Globus pallidus (tissue), 1 donor: ENCODE data around the gene CCDC12.

ENCODE experiments used
- DNase-seq: peaks from one replicate; pipeline ENCODE4 v3.0.0-alpha.2; 2015; ENCODE audit warnings: low spot score

CCDC12 gene

DNA sequence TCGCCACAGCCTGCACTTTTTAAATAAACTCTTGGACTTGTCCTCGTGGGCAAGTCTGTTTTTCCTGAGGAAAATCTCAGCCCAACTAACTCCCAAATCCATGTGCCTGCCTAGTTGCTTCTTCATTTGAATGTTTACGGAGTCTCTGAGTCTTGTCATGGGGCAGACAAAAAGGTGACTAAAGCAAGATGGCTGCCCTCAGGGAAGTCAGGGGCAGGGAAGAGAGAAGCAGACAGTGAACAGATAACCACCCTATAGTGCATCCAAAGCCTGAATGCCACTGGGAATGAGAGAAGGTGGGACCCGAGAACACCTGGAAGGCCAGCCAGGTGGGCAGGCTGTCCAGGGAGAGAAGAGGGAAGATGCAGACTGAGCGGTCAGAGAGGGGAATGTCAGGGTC, 21.4 kb downstream of the CCDC12 start:
- no peak for DNase-seq

DNA sequence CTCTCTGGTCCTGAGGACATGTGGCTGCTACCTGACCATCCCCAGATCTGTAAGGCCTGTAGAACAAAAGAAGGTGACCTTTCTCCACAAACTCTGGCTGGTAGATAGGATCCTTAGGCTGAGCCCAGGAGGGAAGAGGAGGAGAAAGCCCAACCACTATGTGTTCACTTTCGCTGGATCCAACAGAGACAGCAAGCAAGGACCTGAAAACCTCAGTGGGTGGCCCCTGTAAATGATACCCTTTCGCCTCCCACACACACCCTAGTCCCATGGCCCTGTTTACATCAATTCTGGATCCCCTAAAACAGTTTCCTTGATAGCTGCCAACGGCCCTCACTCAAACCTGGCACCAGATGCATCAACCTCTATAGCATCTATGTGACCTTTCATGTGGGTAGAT, 22.4 kb downstream of the CCDC12 start:
- DNase-seq, result no peak

DNA sequence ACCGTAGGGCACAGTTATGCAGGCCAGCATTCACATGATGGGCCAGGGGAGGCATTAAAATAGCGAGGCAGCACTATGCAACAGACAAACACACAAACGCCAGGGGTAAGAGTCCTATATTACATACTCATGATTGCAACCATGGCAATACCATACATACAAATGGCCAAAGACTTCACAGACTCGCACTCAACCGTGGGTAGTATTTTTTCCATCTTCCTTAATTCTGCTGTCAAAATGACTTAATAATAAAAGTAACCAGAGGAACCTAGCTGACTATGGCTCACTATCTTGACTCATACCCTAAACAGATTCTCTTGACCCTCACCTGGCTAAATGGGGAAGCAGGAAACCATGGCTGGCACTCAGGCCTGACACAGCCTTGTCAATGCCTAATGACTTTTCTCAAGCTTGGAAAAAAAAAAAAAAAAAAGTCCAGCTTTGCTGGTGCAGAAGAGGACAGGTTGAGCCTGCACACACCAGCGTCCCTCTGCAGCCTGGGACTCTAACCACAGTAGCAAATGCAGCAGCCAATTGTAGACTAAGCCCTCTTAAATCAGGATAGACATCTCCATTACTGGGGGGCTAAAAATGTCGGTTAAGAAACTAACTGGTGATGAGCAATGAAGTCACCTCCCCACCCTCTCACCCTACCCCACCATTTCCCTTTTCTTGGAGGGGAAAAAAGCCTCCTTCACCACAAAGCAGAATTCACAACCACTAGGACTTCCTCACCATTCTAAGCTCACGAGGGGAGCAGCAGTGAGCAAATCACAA, 23.1 kb downstream of the CCDC12 start:
- DNase-seq, result no peak

DNA sequence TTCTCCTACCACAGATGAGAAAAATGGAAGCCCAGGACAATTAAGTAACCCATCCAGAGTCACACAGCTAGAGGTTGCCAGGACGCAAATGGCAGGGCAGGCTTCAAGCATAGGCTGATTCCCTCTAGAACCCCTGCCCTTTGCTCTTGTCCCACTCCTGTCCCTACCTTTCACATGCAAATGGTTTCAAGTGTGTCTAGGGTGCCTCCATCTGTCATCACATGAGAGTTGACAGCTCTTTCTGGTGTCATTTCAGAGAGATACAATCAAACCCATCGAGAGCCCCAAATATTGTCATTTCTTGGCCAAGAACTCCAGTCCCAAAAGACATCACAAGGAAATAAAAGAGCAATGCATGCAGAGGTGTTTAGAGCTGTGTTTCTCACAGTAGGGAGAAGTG, 23.7 kb downstream of the CCDC12 start:
- DNase-seq, result no peak

DNA sequence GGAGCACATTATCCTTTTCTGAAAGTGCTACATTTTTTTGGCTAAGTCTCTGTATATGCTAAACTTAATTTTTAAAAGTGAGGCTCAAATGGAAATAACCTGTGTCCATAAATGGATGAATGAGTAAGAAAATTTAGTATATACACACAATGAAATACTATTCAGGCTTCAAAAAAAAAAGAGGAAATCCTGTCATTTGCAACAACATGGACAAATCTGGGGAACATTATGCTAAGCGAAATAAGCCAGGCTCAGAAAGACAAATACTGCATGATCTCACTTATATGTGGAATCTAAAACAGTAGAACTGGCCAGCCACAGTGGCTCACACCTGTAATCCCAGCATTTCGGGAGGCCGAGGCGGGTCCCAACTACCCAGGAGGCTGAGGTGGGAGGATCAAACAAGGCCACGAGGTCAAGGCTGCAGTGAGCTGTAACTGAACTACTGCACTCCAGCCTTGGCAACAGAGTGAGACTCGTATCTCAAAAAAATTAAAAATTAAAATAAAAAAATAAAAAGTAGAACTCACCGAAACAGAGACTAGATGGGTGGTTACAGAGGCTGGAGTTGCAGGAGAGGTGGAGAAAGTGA, 25.8 kb downstream of the CCDC12 start:
- no peak for DNase-seq

DNA sequence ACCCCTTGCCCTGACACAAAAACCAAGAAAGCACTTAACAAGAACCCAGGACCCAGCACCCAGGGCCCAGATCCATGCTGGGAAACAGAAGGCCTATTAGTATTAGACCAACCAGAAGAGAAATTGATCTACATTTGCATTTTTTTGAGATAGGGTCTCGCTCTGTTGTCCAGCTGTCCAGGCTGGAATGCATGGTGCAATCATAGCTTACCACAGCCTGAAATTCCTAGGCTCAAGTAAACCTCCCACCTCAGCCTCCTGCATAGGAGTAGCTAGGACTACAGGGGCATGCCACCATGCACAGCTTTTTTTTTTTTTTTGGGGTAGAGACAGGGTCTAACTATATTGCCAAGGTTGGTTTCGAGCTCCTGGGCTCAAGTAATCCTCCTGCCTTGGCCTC, 26.4 kb downstream of the CCDC12 start:
- DNase-seq, result no peak

DNA sequence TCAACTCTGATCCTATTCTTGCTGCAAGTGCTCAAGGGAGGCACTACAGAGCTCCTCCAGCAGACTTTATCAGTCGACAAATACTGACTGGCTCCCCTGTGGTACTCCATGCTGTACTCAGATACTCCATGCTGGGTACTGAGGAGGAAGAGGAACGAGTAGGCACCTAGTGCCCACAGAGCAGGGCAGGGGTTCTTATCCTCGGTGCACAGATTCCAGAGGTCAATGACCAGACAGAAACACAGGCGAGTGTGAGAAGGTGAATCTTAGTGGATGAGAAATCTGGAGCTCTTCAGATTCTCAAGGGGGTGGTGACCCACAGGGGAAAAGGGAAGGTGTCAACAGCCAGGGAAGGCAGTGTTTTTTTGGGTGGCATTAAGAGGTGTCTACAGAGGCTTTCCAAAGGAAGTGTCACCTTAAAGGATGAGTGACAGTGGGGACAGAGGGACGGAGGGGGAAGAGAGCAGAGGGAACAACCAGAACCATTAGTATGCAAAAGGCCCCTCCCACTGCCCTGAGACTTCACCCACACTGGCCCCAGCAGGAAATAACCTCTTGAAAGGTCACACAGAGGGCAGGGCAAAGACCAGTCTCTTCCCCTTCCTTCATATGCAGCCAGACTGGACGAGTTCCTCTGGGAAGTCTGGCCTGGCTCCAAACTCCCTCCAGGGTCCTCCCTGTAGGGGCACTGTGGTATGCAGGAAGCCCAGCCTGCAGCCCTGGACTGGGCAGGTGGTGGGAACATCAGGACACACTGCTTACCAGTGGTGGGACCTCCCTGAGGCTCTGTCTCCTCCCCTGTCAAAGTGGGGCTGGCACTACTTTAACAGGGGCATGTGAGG, 27.5 kb downstream of the CCDC12 start:
- no peak for DNase-seq

DNA sequence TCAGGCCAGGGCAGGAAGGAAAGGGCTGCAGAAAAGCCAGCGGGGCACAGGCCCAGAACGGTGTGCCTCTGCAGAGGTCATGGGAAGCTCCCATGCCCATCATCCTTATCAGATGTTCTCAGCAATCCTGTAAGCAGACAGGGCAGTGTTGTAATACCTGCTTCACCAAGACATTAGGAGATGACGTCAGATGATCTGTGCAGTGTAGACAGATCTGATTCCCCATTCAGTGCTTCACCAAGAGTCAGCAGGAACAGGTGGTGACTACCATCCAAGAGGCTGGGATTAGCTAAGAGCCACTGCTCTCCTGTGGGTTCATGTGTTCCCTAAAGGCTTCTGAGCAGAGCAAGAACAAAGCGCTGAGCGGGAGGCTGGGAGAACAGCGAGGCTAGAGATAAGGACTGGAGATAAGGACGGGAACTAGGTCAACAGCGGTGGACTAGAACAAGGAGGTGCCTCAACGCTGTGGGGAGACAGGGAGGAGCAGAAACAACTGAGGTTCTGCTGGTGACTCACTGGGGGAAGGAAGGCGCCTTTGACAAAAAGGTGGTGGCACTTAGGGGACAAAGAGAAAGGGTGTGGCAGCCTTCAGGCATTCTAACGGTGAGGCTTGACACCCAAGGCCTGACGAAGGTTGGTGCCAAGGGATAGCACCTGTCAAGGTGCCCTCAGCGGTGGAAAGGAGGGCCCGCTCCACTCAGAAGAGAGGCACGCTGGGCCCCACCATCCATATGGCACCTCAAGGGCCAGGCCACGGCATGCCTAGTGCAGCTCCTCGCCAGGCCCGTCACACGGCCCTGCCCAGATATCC, 28.4 kb downstream of the CCDC12 start:
- DNase-seq, result no peak

DNA sequence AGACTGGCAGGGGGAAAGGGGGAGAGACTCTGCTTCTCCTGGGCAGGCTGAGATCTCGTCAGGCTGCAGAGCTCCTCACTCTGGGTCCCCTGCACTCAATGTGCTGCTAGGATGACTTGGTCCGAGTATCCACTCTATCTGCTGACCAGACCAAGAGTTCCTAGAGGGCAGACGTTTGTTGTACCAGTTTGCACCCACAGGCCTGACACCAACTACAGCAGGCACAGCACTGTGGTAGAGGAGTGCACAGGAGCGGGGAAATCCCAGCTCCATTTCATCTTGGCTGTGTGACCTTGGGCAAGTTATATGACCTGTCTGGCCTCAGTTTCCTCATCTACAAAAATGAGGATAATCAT, 29.0 kb downstream of the CCDC12 start:
- DNase-seq, result no peak

DNA sequence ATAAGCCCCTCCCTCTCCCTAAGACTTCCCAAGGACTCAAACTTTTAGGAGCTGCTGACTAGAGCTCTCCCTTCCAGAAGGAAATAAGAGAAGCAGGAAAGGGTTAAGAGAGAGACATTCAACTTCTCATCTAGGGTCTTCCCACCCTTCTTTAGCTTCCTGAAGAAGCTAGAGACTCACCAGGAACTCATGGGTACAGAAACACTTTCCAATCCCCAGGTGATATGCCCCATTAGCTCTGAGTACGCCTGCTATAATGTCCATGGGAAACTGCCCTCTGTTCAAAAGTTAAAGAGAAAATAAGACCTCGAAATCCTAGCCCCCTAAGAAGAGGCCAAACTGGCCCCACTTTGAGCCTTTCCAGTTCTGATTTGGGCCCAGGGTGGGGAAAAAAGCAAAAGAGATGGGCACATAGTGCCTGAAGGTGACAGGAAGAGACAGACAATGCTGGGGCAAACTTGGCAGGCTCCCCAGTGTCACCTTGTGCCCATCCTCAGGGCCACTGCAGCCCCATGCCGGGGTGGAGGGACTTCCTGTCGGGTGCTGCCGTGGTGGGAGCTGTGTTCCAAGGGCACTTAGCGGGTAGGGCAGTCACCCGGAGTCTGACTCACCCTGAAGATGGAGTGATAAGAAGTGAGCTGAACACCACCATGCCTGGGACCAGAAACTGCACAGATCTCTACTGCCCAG, 29.5 kb downstream of the CCDC12 start:
- DNase-seq, result no peak

DNA sequence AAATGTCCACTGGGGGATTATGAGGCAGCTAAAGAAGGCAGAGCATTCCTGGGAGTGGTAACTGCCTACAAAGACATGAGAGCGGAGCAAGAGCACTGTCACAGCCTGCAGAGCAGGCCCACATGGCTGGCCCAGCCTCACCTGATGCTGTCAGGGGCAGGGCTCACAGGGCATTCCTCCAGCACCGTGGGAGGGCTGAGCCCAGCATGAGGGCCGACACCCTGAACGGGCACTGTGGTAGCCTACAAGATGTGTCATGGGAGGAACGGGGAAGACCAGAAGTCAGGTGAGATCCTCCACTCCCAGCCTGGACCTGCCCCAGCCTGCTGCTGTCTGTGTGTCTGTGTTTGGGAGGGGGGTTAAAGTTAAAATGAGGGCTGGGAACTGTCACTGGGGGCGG, 30.1 kb downstream of the CCDC12 start:
- no peak for DNase-seq

DNA sequence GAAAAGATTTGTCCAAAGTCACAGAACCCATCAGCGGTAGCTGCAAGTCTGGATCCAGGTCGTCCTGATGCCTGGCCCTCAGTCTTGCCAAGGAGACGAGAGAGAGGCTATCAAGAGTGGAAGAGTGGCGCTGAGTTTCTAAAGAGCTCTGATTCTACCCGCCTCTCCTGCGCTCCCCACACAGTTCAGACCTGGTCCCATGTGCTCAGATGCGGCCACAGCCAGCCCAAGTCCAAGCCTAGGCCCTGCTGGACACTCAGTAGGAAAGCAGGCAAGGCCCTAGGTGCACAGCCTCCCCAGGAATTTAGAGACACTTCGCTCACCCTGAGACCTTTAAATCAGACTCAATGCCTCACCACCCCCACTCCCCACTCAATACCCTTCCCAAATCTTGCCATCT, 32.4 kb downstream of the CCDC12 start:
- no peak for DNase-seq

DNA sequence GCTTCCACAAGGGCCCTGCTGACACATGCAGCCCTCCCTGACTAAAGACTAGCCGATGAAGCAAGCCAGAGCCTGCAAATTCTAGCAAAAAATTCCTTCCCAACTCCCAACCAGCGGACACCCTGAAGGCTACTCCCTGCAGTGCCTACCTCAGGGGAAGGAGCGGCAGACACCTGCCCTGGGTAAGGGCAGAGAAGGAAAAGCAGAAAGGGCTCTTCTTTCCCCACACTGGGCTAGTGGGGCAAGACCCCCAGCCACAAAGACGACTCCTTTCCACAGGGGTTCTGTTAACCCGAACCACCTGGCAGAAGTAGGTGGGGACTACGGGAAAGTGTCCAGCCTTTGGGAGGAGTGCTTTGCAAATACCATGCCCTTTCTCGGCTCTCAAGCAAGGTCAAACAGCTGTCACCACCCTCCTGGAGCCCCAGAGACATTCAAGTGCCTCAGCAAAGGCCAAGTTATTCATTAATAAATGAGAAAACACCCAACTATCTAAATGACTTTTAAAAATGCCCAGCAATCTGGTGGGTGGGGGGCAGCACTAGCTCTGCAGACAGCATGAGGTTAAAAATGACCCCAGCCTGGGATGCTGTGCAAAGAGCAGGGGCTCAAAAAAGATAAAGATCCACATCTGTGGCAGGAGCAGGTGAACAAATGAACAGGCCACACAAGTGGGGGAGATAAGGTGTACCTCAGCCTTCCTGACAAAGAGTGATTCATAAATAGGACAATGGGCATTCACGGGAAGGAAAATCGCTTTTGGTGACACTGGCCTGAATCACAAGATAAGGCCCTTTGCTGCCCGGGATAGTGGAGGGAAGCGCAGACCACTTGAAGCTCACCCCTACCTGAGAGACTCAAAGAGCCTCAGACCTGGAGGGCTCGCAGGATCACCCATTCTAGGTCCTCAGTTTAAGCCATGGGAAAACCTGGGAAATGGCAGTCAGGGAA, 33.0 kb downstream of the CCDC12 start:
- DNase-seq, result no peak

DNA sequence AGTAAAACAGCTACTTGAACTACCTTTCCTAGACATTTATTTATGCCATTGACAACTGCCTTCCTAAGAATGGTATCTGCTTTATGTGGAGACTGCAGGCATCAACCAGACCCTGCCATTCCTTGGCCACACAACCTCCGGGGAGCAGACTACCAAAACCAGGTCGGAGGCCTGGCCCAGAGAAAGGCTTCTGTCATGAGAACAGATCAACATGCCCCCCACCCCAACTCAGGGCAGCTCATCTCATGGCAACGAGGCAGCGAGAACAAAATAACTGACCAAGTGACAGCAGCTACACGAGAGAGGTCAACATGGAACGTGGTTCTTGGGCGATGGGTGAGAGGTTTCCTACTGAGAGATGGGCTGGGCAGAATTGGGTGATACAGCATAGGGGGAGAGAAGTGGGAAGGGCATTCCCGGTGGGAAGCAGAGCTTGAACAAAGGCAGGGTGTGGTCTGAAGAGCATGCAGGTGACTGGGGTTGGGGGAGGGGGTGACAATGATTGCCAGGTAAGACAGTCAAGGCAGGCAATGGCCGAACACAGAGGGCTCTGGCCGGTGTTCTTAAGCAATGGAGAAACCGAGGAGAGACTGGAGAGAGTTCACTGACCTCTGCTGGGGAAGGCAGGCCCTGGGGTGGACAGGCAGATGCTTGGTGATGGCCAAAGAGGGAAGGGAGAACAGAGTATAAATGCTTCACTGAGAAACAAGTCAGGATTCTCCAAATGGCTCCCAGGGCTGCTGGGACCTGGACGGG, 33.9 kb downstream of the CCDC12 start:
- DNase-seq, result no peak

DNA sequence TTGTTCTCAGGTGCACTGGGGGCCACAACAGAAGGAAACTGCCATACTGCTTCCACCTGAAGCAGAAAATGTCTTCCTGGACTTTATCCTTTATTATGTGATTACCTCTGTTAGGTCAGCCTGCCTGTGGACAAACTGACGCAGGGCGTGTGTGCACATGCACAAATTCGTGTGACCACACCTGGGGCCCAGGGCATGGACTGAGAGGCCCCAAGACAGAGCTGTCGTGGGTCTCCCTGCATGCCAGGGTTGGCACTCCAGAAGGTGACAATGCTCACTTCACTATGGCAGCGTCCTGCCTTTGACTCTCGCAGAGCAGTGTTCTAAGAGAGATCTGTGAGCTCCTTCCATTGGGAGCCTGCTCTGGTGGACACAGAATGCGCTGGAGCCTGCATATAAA, 34.5 kb downstream of the CCDC12 start:
- no peak for DNase-seq

DNA sequence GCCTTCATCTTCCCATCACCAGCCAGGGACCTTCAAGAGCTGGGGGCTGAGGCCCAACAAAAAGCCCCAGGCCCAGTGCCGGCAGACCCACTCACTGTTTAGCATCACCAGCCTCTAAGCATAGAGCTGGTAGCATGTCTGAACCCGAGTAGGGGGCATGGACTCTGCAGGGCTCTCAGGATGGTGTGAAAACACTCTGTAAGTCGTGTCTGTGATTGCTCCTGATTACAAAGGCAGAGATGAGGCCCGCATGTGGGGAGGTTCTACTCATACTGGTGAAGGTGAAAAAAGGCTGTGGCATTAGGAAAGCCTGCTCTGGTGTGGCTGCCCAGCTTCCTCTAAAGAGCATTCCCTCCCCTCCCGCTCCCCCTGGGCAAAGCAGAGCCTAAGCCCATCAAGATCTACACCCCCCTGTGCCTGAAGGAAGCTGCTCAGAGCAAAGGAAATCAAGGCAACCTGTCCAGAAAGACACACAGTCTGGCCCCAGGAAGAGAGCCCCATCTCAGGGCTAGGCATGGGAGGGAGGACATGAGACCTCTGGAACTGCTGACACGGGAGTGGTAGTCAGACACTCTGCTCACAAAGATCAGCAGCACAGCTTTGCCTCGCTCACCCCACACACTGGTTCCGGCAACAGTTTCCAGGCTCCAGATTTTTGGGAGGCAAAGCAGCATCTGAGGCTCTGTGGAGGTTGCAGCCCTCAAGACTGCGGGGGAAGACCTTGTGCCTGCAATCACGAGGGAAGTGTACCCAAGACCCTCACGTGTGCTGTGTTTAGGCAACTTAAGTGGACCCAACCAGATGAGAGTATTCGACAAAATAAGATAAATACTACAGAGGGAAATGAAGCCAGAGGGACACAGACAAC, 36.7 kb downstream of the CCDC12 start:
- no peak for DNase-seq

DNA sequence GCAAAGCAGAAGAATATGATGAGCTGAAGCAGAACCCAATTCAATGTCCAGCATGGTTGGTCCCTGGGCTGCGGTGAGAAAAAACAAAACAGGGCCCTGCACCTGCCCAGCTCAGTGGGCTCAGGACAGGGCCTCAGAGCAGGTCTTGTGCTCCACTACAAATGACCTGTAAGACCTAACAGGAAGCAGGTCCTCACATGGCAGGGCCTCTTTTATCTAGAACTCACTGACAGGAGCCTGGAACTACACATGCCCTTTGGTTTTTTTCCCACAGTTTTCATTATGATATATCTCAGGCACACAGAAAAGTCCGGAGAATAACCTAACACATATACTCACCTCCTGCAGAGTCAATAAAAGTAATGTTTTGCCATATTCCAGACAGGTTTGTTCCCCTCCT, 38.4 kb downstream of the CCDC12 start:
- no peak for DNase-seq

DNA sequence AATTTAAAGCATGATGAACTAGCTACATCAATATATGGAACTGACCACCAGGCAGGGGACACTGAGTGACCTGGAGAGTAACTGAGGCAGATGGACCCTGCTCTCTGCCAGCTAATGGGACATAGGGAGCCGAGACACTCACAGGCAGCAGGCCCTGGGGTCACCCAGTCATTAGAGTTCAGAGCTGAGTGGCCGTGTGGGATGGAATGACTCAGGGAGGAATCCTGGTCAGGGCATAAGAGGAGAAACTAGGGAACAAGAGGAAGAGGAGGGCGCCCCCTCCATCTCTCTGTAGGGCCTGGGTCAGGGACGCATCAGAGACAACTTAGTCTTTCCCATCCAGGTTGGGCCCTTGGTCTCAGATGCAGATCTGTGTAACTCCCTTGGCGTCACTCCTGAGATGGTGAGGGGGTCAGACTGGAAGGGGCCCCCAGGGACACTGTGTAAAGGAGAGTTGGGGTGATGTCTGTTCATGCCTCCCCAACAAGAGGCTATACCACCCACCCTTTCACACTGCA, 39.8 kb downstream of the CCDC12 start:
- DNase-seq, result no peak
